B cell (primary cell): ENCODE data around the gene STAG1. TPM values are rescaled to one million over a fixed set of nuclear protein-coding genes. Genes with fewer than 3 reads are reported as not detected.
"Not testable (repeated sequence)": the region's sequence is repeated elsewhere in the genome, so short reads cannot be mapped to it uniquely, and the experiment has no call there.

Experiments used
- ATAC-seq: fragments of 200-7000 bp; cut with Tn5 transposase; one replicate; pipeline ENCODE4 v1.10.0; 2021; ENCODE audit warnings: low read depth, mild to moderate bottlenecking, moderate number of reproducible peaks, moderate library complexity
- CTCF ChIA-PET: fragments of 350-600 bp; sonication (Branson Sonifier 250); formaldehyde crosslinking; loops from one replicate; lab custom pipeline; 2021; ENCODE audit warnings: antibody characterized with exemption, inconsistent platforms; lab: Charles Lee
- POLR2A ChIA-PET: fragments of 350-600 bp; sonication (Branson Sonifier 250); formaldehyde crosslinking; loops from one replicate; lab custom pipeline; 2021; ENCODE audit warnings: antibody characterized with exemption; lab: Charles Lee
- DNase-seq: peaks from one replicate; pipeline ENCODE4 v3.0.0; 2013
- H2AFZ ChIP-seq: 2 replicates; pipeline ENCODE4 v1.6.1; 2012; ENCODE audit warnings: mild to moderate bottlenecking, low read depth, low read length; ENCODE audit not compliant: insufficient read depth, poor library complexity, severe bottlenecking
- H3K27ac ChIP-seq, 2 donors: 1 replicate in 1 of 2; 2 replicates in 1 of 2; pipeline ENCODE4 v1.5.1; 2012 to 2013; ENCODE audit warnings: low read length in 2 of 2, mild to moderate bottlenecking in 2 of 2, moderate library complexity in 1 of 2
- H3K27me3 ChIP-seq, 4 experiments: fragments of 200-600 bp in 1 of 4; sonication (generic) in 1 of 4; replicated peaks in 1 of 4; 1 replicate in 2 of 4; 2 replicates in 2 of 4; pipeline versions ENCODE4 v1.6.1 to v1.7.0; 2013 to 2016; ENCODE audit warnings: low read length in 3 of 4, mild to moderate bottlenecking in 2 of 4, mixed read lengths in 1 of 4, moderate library complexity in 1 of 4; ENCODE audit not compliant: insufficient read depth in 4 of 4, control insufficient read depth in 3 of 4; ENCODE audit errors: control extremely low read depth in 1 of 4
- H3K36me3 ChIP-seq, 2 experiments: replicated peaks in 1 of 2; 1 replicate in 1 of 2; 2 replicates in 1 of 2; pipeline versions ENCODE4 v1.6.1 to v1.7.1; 2013; ENCODE audit warnings: low read length in 1 of 2; ENCODE audit not compliant: insufficient read depth in 2 of 2, control insufficient read depth in 1 of 2; ENCODE audit errors: control extremely low read depth in 1 of 2, extremely low read depth in 1 of 2
- H3K4me1 ChIP-seq, 2 donors: fragments of 200-600 bp in 1 of 2; sonication (generic) in 1 of 2; 1 replicate in 1 of 2; 2 replicates in 1 of 2; pipeline versions ENCODE4 v1.5.1 to v1.6.1; 2013 to 2017; ENCODE audit warnings: low read length in 2 of 2; ENCODE audit not compliant: control insufficient read depth in 2 of 2, insufficient read depth in 2 of 2
- H3K4me2 ChIP-seq: replicated peaks from 2 replicates; pipeline ENCODE3; 2012; ENCODE audit warnings: mild to moderate bottlenecking, low read depth, low read length; ENCODE audit not compliant: poor library complexity, severe bottlenecking
- H3K4me3 ChIP-seq, 5 experiments: fragments of 200-600 bp in 1 of 5; sonication (generic) in 1 of 5; 1 replicate in 3 of 5; 2 replicates in 2 of 5; pipeline versions ENCODE4 v1.5.1 to v1.7.0; 2011 to 2016; ENCODE audit warnings: low read length in 4 of 5, mild to moderate bottlenecking in 4 of 5, low read depth in 2 of 5, control low read depth in 1 of 5, moderate library complexity in 1 of 5; ENCODE audit not compliant: insufficient read depth in 1 of 5; ENCODE audit errors: control extremely low read depth in 1 of 5, extremely low read depth in 1 of 5
- H3K79me2 ChIP-seq: fragments of 200-600 bp; sonication (generic); one replicate; pipeline ENCODE4 v1.6.0; 2016; ENCODE audit warnings: low read length; ENCODE audit not compliant: control insufficient read depth, insufficient read depth
- H3K9ac ChIP-seq: fragments of 200-600 bp; sonication (generic); 2 replicates; pipeline ENCODE4 v1.6.1; 2017; ENCODE audit warnings: mild to moderate bottlenecking, low read length, moderate library complexity
- H3K9me3 ChIP-seq, 3 donors: one replicate each; pipeline versions ENCODE4 v1.6.1 to v1.7.1; 2013; ENCODE audit warnings: low read length in 2 of 3; ENCODE audit not compliant: control insufficient read depth in 2 of 3, insufficient read depth in 1 of 3; ENCODE audit errors: control extremely low read depth in 1 of 3
- H4K20me1 ChIP-seq: 2 replicates; pipeline ENCODE4 v1.6.0; 2012; ENCODE audit warnings: mild to moderate bottlenecking, low read length; ENCODE audit not compliant: insufficient read depth, control insufficient read depth, poor library complexity, severe bottlenecking
- H3K27ac Mint-ChIP-seq: one replicate; pipeline ENCODE4 v1.8.0; 2021; ENCODE audit warnings: mixed read lengths
- H3K27me3 Mint-ChIP-seq: one replicate; pipeline ENCODE4 v1.8.0; 2021; ENCODE audit warnings: mixed read lengths
- H3K4me1 Mint-ChIP-seq: one replicate; pipeline ENCODE4 v1.8.0; 2021; ENCODE audit warnings: mixed read lengths
- H3K4me3 Mint-ChIP-seq: one replicate; pipeline ENCODE4 v1.8.0; 2021; ENCODE audit warnings: mixed read lengths
- H3K9me3 Mint-ChIP-seq: one replicate; pipeline ENCODE4 v1.8.0; 2022; ENCODE audit warnings: mixed read lengths; ENCODE audit not compliant: insufficient read depth
- EZH2 ChIP-seq: IDR thresholded peaks from 2 replicates; pipeline ENCODE4 v1.6.1; 2012; ENCODE audit warnings: borderline replicate concordance, low read depth, mild to moderate bottlenecking, moderate library complexity, low read length; ENCODE audit not compliant: insufficient read depth, poor library complexity, severe bottlenecking
- WGBS: methylation state at CpG from one replicate; pipeline ENCODE4 v1.1.5; 2013; ENCODE audit warnings: missing lambda C conversion rate; ENCODE audit not compliant: insufficient coverage; 5-methylcytosine and 5-hydroxymethylcytosine counted together
- intact Hi-C: fragments of 100-400 bp; cut with micrococcal nuclease; formaldehyde crosslinking; loops from one replicate; pipeline ENCODE4 v1.10.0; 2022
- polyA plus RNA-seq: library from polyadenylated mRNA; depleted of rRNA; stranded (reverse); fragments of >200 nt; gene quantifications from 2 replicates; pipeline ENCODE4 v1.2.3, GENCODE V29; 2012
- total RNA-seq, 2 donors: library from RNA; stranded (reverse); fragments of 120-200 nt in 1 of 2; gene quantifications; 1 replicate in 1 of 2; 2 replicates in 1 of 2; pipeline versions ENCODE4 v1.2.3 to v1.2.4, GENCODE V29; 2013 to 2022
- TF ChIP-seq, protein P1 (sequence below): fragments of 200-600 bp; IDR thresholded peaks from one replicate; pipeline ENCODE4 v1.8.0; 2022; ENCODE audit warnings: antibody characterized with exemption, mild to moderate bottlenecking

The STAG1 gene
- total and polyA plus RNA-seq, 2 donors (not counting 1 experiment from before 2014, with no cell fraction given) = 9.2 to 77.0 TPM

DNA sequence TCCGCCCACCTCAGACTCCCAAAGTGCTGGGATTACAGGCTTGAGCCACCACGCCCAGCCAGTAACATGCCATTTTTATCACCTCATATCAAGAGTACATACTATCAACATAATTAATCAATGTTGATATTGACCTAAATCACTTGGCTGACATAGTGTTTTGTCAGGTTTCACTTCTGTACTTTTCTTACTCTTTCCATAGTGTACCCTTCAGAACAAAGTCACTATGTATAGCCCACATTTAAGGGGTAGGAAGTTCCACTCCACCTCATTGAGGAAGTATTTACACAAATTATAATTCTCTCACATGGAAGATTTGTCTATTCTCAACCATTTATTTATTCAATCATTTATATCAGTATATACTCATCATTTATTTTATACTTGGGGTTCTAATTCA, 145.2 kb downstream of the STAG1 start:
- no peak overlapping the region for H3K4me2 ChIP-seq
- ATAC-seq (no peak), DNase-seq (no peak)
- no CpG with 5 or more reads among the region's 2 CpGs for whole genome bisulfite sequencing
- Mint-ChIP-seq H3K4me1 (peaks cover 6% of the 10 kb centered on the region), H3K27me3 (no peaks in the 10 kb centered on the region), H3K9me3 (no peaks in the 10 kb centered on the region), H3K4me3 (no peak overlapping the region), H3K27ac (peak overlapping the region; percentile 32)
- no peaks in the 10 kb centered on the region for H3K9me3 ChIP-seq
- H3K27ac ChIP-seq = no peak overlapping the region
- H3K36me3 ChIP-seq = peaks cover 0 to 4% of the 10 kb centered on the region in 2 experiments
- no peaks in the 10 kb centered on the region for H3K79me2 ChIP-seq
- no peaks in the 10 kb centered on the region for H3K4me1 ChIP-seq
- no peak overlapping the region for H3K9ac ChIP-seq
- no peaks in the 10 kb centered on the region for H3K27me3 ChIP-seq
- TF ChIP-seq EZH2 = no peak
- TF ChIP-seq, protein P1, sequence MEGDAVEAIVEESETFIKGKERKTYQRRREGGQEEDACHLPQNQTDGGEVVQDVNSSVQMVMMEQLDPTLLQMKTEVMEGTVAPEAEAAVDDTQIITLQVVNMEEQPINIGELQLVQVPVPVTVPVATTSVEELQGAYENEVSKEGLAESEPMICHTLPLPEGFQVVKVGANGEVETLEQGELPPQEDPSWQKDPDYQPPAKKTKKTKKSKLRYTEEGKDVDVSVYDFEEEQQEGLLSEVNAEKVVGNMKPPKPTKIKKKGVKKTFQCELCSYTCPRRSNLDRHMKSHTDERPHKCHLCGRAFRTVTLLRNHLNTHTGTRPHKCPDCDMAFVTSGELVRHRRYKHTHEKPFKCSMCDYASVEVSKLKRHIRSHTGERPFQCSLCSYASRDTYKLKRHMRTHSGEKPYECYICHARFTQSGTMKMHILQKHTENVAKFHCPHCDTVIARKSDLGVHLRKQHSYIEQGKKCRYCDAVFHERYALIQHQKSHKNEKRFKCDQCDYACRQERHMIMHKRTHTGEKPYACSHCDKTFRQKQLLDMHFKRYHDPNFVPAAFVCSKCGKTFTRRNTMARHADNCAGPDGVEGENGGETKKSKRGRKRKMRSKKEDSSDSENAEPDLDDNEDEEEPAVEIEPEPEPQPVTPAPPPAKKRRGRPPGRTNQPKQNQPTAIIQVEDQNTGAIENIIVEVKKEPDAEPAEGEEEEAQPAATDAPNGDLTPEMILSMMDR = no peak
- intact Hi-C loops = no loop called here
- ChIA-PET CTCF (interaction anchor here (0.5 kb wide), 1 partner anchor 662 kb away, joined by 4 read pairs; no protein-coding TSS in a partner anchor), POLR2A (no interaction called here)
- H4K20me1 ChIP-seq = no peaks in the 10 kb centered on the region
- H2AFZ ChIP-seq = no peak overlapping the region
- H3K4me3 ChIP-seq = no peak overlapping the region

DNA sequence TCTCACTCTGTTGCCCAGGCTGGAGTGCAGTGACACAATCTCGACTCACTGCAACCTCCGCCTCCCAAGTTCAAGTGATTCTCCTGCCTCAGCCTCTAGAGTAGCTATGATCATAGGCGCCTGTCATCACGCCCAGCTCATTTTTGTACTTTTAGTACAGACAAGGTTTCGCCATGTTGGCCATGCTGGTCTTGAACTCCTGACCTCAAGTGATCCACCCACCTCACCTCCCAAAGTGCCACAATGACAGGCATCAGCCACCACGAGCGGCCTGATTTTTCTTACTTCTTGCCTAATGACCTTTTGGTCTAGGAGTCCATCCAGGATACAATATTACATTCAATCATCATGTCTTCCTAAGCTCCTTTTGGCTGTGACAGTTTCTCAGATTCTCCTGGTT, 146.0 kb downstream of the STAG1 start:
- CTCF ChIA-PET = interaction anchor here (0.7 kb wide), 1 partner anchor 19 kb away, joined by 4 read pairs; no protein-coding TSS in a partner anchor
- intact Hi-C loops, H3K27ac ChIP-seq, H3K4me3 ChIP-seq, H3K9ac ChIP-seq, H3K4me3 Mint-ChIP-seq, H3K27me3 Mint-ChIP-seq, ATAC-seq, H3K36me3 ChIP-seq, H3K4me1 Mint-ChIP-seq, H3K4me1 ChIP-seq, H3K27me3 ChIP-seq, H4K20me1 ChIP-seq, H2AFZ ChIP-seq, H3K4me2 ChIP-seq, H3K79me2 ChIP-seq, H3K9me3 ChIP-seq, H3K9me3 Mint-ChIP-seq, DNase-seq, H3K27ac Mint-ChIP-seq: not testable (repeated sequence)
- 98% methylated on average over 7 of the region's 7 CpGs for WGBS
- POLR2A ChIA-PET = interaction anchor here (0.7 kb wide), 1 partner anchor 259 kb away, joined by 9 read pairs; no protein-coding TSS in a partner anchor
